HL-60 (cell line): ENCODE results near the gene COLEC11.

Source experiments
- DNase-seq, 2 experiments: peaks; one replicate each; pipeline ENCODE4 v3.0.0-alpha.2; 2010 to 2020; ENCODE audit warnings: low read depth in 1 of 2, low spot score in 1 of 2
- H3K27ac ChIP-seq: fragments of 250-450 bp; sonication (Bioruptor Pico); replicated peaks from 2 replicates; pipeline ENCODE4 v1.5.1; 2020; ENCODE audit warnings: mild to moderate bottlenecking, moderate library complexity
- H3K27me3 ChIP-seq: fragments of 250-450 bp; sonication (Bioruptor Pico); 2 replicates; pipeline ENCODE4 v1.5.1; 2021; ENCODE audit warnings: mild to moderate bottlenecking, moderate library complexity; ENCODE audit not compliant: insufficient read depth, poor library complexity, severe bottlenecking
- H3K4me3 ChIP-seq: replicated peaks from 2 replicates; pipeline ENCODE4 v1.5.1; 2011; ENCODE audit warnings: mild to moderate bottlenecking, control low read depth, low read length; ENCODE audit not compliant: insufficient read depth
- GABPA ChIP-seq: IDR thresholded peaks from 2 replicates; pipeline ENCODE4 v1.6.1; 2012; ENCODE audit warnings: low read depth
- POLR2AphosphoS5 ChIP-seq: IDR thresholded peaks from 2 replicates; pipeline ENCODE4 v1.6.1; 2012; ENCODE audit warnings: low read depth
- REST ChIP-seq: IDR thresholded peaks from 2 replicates; pipeline ENCODE4 v1.6.1; 2012; ENCODE audit warnings: low read depth; ENCODE audit not compliant: insufficient replicate concordance
- SPI1 ChIP-seq: IDR thresholded peaks from 2 replicates; pipeline ENCODE4 v1.6.1; 2012; ENCODE audit warnings: low read depth, mild to moderate bottlenecking, borderline replicate concordance
- TF ChIP-seq, protein P1 (sequence below): IDR thresholded peaks from one replicate; pipeline ENCODE4 v1.5.1; 2011; ENCODE audit warnings: low read length, control low read depth, inconsistent platforms; ENCODE audit not compliant: insufficient read depth

COLEC11 gene

GRCh38 chr2:3674066-3674845, 79.3 kb downstream of the COLEC11 start:
- Histone ChIP-seq H3K27ac (no peak overlapping the region), H3K27me3 (peaks cover 2% of the 10 kb centered on the region), H3K4me3 (no peak overlapping the region)
- no peak for TF ChIP-seq POLR2AphosphoS5
- no peak for TF ChIP-seq SPI1
- TF ChIP-seq, protein P1, sequence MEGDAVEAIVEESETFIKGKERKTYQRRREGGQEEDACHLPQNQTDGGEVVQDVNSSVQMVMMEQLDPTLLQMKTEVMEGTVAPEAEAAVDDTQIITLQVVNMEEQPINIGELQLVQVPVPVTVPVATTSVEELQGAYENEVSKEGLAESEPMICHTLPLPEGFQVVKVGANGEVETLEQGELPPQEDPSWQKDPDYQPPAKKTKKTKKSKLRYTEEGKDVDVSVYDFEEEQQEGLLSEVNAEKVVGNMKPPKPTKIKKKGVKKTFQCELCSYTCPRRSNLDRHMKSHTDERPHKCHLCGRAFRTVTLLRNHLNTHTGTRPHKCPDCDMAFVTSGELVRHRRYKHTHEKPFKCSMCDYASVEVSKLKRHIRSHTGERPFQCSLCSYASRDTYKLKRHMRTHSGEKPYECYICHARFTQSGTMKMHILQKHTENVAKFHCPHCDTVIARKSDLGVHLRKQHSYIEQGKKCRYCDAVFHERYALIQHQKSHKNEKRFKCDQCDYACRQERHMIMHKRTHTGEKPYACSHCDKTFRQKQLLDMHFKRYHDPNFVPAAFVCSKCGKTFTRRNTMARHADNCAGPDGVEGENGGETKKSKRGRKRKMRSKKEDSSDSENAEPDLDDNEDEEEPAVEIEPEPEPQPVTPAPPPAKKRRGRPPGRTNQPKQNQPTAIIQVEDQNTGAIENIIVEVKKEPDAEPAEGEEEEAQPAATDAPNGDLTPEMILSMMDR = no peak
- TF ChIP-seq REST = no peak
- TF ChIP-seq GABPA = no peak
- no peak for DNase-seq

DNA sequence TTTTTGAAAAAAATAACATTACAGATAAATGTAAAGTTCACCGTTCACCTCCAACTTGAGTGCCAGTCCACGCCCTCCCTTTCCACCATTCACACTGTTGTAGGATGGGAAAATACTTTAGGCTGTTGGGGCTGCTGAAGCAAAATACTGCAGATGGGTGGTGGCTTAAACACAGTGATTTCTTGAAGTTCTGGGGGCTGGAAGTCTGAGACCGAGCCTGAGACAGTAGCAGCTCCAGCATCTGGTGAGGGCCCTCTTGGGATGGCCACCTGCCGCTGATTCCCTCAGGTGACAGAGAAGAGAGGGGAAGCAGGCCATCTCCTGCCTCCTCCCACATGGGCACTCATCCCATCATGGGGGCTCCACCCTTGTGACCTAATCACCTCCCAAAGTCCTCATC, 80.8 kb downstream of the COLEC11 start:
- TF ChIP-seq REST = no peak
- H3K4me3 ChIP-seq = no peak overlapping the region
- H3K27ac ChIP-seq = no peak overlapping the region
- peaks cover 2% of the 10 kb centered on the region for H3K27me3 ChIP-seq
- DNase-seq = no peak

DNA sequence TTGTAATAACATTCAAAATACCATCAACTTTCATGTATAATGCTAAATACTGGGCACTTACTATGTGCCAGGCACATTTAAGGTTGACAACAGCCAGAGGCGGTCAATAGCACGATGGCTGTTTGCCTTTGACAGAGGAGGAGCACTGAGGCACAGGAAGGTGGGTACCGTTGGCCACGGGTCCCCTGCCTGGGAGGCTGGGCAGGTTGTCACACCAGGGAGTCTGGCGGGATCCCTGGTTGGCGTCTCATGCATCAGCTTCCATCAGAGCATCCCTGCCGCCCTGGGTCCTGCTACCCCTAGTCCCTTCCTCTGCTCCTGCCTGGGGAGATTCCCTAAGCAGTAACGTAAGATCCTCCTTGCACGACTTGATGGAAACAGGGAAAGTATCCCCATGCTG, 82.5 kb downstream of the COLEC11 start:
- TF ChIP-seq, protein P1 = no peak
- TF ChIP-seq POLR2AphosphoS5 = no peak
- TF ChIP-seq SPI1 = no peak
- no peak for TF ChIP-seq REST
- no peak for TF ChIP-seq GABPA
- DNase-seq = no peak
- Histone ChIP-seq H3K4me3 (no peak overlapping the region), H3K27ac (no peak overlapping the region), H3K27me3 (peaks cover 2% of the 10 kb centered on the region)
